Measurements from ENCODE around the gene POMT1.

The POMT1 gene

GRCh38 chr9:131487621-131488031, 15.1 kb upstream of the POMT1 start:
- Histone ChIP-seq H3K36me3 (ENCODE audit: insufficient read depth, low read length) (peaks cover 98% of the 10 kb centered on the region), H3K9me3 (replicated peaks; ENCODE audit: low read length) (no peaks in the 10 kb centered on the region), H3K27me3 (ENCODE audit: control insufficient read depth, insufficient read depth, low read length) (no peaks in the 10 kb centered on the region), H3K4me2 (ENCODE audit: low read length) (no peak overlapping the region), H3K9ac (ENCODE audit: low read depth, low read length) (no peak overlapping the region), H3K4me1 (ENCODE audit: control insufficient read depth, insufficient read depth, low read length) (no peaks in the 10 kb centered on the region), H3K4me3 (ENCODE audit: low read length) (no peak overlapping the region)

DNA sequence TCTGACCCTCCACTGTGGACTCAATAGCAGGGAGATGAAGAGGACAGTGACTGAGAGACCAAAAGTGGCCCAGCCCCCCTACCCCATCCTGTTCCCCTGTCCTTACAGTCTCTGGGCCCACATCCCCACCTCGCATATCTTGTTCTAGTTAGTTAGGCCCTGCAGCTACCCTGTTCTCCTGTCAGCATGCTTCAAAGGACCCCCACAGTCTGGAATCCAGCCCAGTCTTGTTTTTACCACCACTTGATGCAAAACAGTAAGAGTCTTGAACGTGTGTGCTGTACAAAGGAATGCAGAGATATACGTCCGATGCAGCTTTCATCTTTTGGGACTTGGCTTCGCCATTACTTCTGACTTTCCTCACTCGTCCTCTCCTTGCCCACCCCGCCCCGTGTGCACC, 12.2 kb upstream of the POMT1 start:
- peaks cover 98% of the 10 kb centered on the region for H3K36me3 ChIP-seq (ENCODE audit: insufficient read depth, low read length)
- H3K4me1 ChIP-seq (ENCODE audit: control insufficient read depth, insufficient read depth, low read length): no peaks in the 10 kb centered on the region
- no peak overlapping the region for H3K4me2 ChIP-seq (ENCODE audit: low read length)
- H3K9me3 ChIP-seq (replicated peaks; ENCODE audit: low read length): no peaks in the 10 kb centered on the region
- H3K4me3 ChIP-seq (ENCODE audit: low read length): no peak overlapping the region
- H3K27me3 ChIP-seq (ENCODE audit: control insufficient read depth, insufficient read depth, low read length): no peaks in the 10 kb centered on the region
- H3K9ac ChIP-seq (ENCODE audit: low read depth, low read length): no peak overlapping the region

DNA sequence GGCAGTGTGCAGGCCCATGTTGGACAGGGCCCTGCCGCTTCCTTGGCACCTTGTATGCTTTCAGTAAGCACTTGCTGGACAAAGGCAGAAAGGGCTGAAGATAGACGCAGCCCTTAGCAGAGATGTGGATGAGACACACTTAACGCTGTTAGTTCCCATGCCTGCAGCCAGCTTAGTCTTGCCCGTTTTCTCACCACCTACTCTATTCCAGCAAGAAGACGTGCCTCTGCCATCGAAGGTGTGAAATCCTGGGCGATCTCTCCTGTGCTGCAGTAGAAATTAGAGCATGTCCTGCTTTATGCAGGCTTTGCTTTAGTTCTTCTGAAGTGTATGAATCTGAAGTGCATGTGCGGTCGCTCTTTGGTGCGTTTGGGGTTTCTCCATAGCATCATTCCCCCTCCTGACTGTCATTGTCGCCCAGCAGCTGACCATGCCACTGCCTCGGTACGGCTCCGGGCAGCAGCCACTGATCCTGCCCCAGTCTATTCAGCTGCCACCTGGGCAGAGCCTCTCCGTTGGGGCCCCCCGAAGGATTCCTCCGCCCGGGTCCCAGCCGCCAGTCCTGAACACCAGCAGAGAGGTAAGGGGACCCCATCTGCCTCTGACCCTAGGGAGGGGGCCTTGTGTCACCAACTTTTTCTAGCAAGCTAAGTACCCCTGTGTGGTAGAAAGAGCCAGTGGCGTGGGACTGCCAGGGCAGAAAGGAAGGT, 11.6 kb upstream of the POMT1 start:
- no peak overlapping the region for H3K4me2 ChIP-seq (ENCODE audit: low read length)
- H3K36me3 ChIP-seq (ENCODE audit: insufficient read depth, low read length): peaks cover 98% of the 10 kb centered on the region
- H3K27me3 ChIP-seq (ENCODE audit: control insufficient read depth, insufficient read depth, low read length): no peaks in the 10 kb centered on the region
- H3K9ac ChIP-seq (ENCODE audit: low read depth, low read length): no peak overlapping the region
- H3K4me3 ChIP-seq (ENCODE audit: low read length): no peak overlapping the region
- H3K4me1 ChIP-seq (ENCODE audit: control insufficient read depth, insufficient read depth, low read length): no peaks in the 10 kb centered on the region
- no peaks in the 10 kb centered on the region for H3K9me3 ChIP-seq (replicated peaks; ENCODE audit: low read length)

GRCh38 chr9:131492070-131492469, 10.6 kb upstream of the POMT1 start:
- H3K4me1 ChIP-seq (ENCODE audit: control insufficient read depth, insufficient read depth, low read length): no peaks in the 10 kb centered on the region
- no peaks in the 10 kb centered on the region for H3K9me3 ChIP-seq (replicated peaks; ENCODE audit: low read length)
- H3K9ac ChIP-seq (ENCODE audit: low read depth, low read length): no peak overlapping the region
- H3K4me3 ChIP-seq (ENCODE audit: low read length): no peak overlapping the region
- no peak overlapping the region for H3K4me2 ChIP-seq (ENCODE audit: low read length)
- no peaks in the 10 kb centered on the region for H3K27me3 ChIP-seq (ENCODE audit: control insufficient read depth, insufficient read depth, low read length)
- peaks cover 98% of the 10 kb centered on the region for H3K36me3 ChIP-seq (ENCODE audit: insufficient read depth, low read length)

GRCh38 chr9:131494296-131494870, 8.3 kb upstream of the POMT1 start:
- no peaks in the 10 kb centered on the region for H3K9me3 ChIP-seq (replicated peaks; ENCODE audit: low read length)
- H3K4me1 ChIP-seq (ENCODE audit: control insufficient read depth, insufficient read depth, low read length): no peaks in the 10 kb centered on the region
- H3K4me3 ChIP-seq (ENCODE audit: low read length): no peak overlapping the region
- H3K4me2 ChIP-seq (ENCODE audit: low read length): no peak overlapping the region
- no peak overlapping the region for H3K9ac ChIP-seq (ENCODE audit: low read depth, low read length)
- no peaks in the 10 kb centered on the region for H3K27me3 ChIP-seq (ENCODE audit: control insufficient read depth, insufficient read depth, low read length)
- peaks cover 99% of the 10 kb centered on the region for H3K36me3 ChIP-seq (ENCODE audit: insufficient read depth, low read length)

GRCh38 chr9:131495785-131496184, 6.9 kb upstream of the POMT1 start:
- H3K9ac ChIP-seq (ENCODE audit: low read depth, low read length): no peak overlapping the region
- no peak overlapping the region for H3K4me3 ChIP-seq (ENCODE audit: low read length)
- peaks cover 99% of the 10 kb centered on the region for H3K36me3 ChIP-seq (ENCODE audit: insufficient read depth, low read length)
- H3K9me3 ChIP-seq (replicated peaks; ENCODE audit: low read length): no peaks in the 10 kb centered on the region
- H3K4me1 ChIP-seq (ENCODE audit: control insufficient read depth, insufficient read depth, low read length): peaks cover 3% of the 10 kb centered on the region
- no peaks in the 10 kb centered on the region for H3K27me3 ChIP-seq (ENCODE audit: control insufficient read depth, insufficient read depth, low read length)
- H3K4me2 ChIP-seq (ENCODE audit: low read length): no peak overlapping the region

GRCh38 chr9:131496844-131497405, 5.8 kb upstream of the POMT1 start:
- Histone ChIP-seq H3K27me3 (ENCODE audit: control insufficient read depth, insufficient read depth, low read length) (no peaks in the 10 kb centered on the region), H3K9me3 (replicated peaks; ENCODE audit: low read length) (no peaks in the 10 kb centered on the region), H3K4me2 (ENCODE audit: low read length) (no peak overlapping the region), H3K4me1 (ENCODE audit: control insufficient read depth, insufficient read depth, low read length) (peaks cover 5% of the 10 kb centered on the region), H3K9ac (ENCODE audit: low read depth, low read length) (no peak overlapping the region), H3K4me3 (ENCODE audit: low read length) (no peak overlapping the region), H3K36me3 (ENCODE audit: insufficient read depth, low read length) (peaks cover 90% of the 10 kb centered on the region)

- Histone ChIP-seq H3K4me2 (ENCODE audit: low read length) (no peak overlapping the region), H3K4me1 (ENCODE audit: control insufficient read depth, insufficient read depth, low read length) (peaks cover 15% of the 10 kb centered on the region), H3K9me3 (replicated peaks; ENCODE audit: low read length) (no peaks in the 10 kb centered on the region), H3K36me3 (ENCODE audit: insufficient read depth, low read length) (peaks cover 66% of the 10 kb centered on the region), H3K27me3 (ENCODE audit: control insufficient read depth, insufficient read depth, low read length) (no peaks in the 10 kb centered on the region), H3K9ac (ENCODE audit: low read depth, low read length) (no peak overlapping the region), H3K4me3 (ENCODE audit: low read length) (no peak overlapping the region)
Measured at GRCh38 chr9:131499254-131499767, 3.4 kb upstream of the POMT1 start.

- Histone ChIP-seq H3K4me2 (ENCODE audit: low read length) (no peak overlapping the region), H3K27me3 (ENCODE audit: control insufficient read depth, insufficient read depth, low read length) (no peaks in the 10 kb centered on the region), H3K4me1 (ENCODE audit: control insufficient read depth, insufficient read depth, low read length) (peaks cover 17% of the 10 kb centered on the region), H3K9me3 (replicated peaks; ENCODE audit: low read length) (no peaks in the 10 kb centered on the region), H3K36me3 (ENCODE audit: insufficient read depth, low read length) (peaks cover 56% of the 10 kb centered on the region), H3K9ac (ENCODE audit: low read depth, low read length) (no peak overlapping the region), H3K4me3 (ENCODE audit: low read length) (no peak overlapping the region)
Measured at GRCh38 chr9:131500377-131500776, 2.3 kb upstream of the POMT1 start.

GRCh38 chr9:131500939-131501541, 1.7 kb upstream of the POMT1 start:
- no peak overlapping the region for H3K4me3 ChIP-seq (ENCODE audit: low read length)
- no peak overlapping the region for H3K4me2 ChIP-seq (ENCODE audit: low read length)
- H3K4me1 ChIP-seq (ENCODE audit: control insufficient read depth, insufficient read depth, low read length): peaks cover 17% of the 10 kb centered on the region
- no peaks in the 10 kb centered on the region for H3K9me3 ChIP-seq (replicated peaks; ENCODE audit: low read length)
- H3K9ac ChIP-seq (ENCODE audit: low read depth, low read length): no peak overlapping the region
- H3K27me3 ChIP-seq (ENCODE audit: control insufficient read depth, insufficient read depth, low read length): no peaks in the 10 kb centered on the region
- peaks cover 49% of the 10 kb centered on the region for H3K36me3 ChIP-seq (ENCODE audit: insufficient read depth, low read length)

- Histone ChIP-seq H3K36me3 (ENCODE audit: insufficient read depth, low read length) (peaks cover 30% of the 10 kb centered on the region), H3K9ac (ENCODE audit: low read depth, low read length) (peak overlapping the region; percentile 89)
Measured at GRCh38 chr9:131503626-131504465, 1.1 kb downstream of the POMT1 start.

More at GRCh38 chr9:131503626-131504465, 1.1 kb downstream of the POMT1 start:
- Histone ChIP-seq H3K27me3 (ENCODE audit: control insufficient read depth, insufficient read depth, low read length) (no peaks in the 10 kb centered on the region), H3K4me1 (ENCODE audit: control insufficient read depth, insufficient read depth, low read length) (peaks cover 17% of the 10 kb centered on the region), H3K4me2 (ENCODE audit: low read length) (peak overlapping the region; percentile 100), H3K9me3 (replicated peaks; ENCODE audit: low read length) (no peaks in the 10 kb centered on the region), H3K4me3 (ENCODE audit: low read length) (peak overlapping the region; percentile 95)
